GM21526 (cell line): ENCODE measurements around the gene CIROP.

Experiments
- ATAC-seq: cut with Tn5 transposase; IDR thresholded peaks from one replicate; pipeline ENCODE4 v1.9.1; 2021; ENCODE audit warnings: moderate library complexity; ENCODE audit not compliant: unreplicated experiment, low FRiP score

CIROP gene

DNA sequence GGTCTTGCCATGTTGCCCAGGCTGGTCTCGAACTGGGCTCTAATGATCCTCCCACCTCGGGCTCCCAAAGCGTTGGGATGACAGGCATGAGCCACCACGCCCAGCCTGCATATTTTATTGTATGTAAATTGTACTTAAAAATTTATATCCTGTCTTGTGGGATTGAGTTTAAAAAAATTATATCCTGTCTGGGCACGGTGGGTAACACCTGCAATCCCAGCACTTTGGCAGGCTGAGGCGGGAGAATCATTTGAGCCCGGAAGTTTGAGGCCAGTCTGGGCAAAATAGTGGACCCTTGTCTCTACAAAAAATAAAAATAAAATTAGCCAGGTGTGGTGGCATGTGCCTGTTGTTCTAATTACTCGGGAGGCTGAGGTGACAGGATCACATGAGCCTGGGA lies 28.2 kb upstream of the CIROP start:
- no peak for ATAC-seq

DNA sequence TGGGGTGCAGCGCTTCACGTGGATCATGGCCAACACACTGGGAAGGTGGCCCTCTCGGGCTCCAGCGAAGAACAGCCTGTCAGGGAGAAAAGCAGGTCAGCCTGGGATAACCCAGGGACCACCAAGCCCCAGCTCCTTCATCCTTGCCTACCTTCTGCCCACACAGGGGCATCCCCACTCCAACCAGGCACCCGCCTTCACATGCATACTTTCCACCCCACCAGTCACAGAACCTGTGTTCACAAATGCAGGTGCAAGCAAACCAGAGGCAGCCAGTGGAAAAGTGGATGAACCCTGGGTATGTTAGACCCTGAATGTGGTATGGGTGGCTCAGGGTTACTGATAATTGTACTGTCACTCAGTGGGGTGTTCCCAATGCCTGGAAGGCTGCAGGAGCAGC lies 26.7 kb upstream of the CIROP start:
- no peak for ATAC-seq

DNA sequence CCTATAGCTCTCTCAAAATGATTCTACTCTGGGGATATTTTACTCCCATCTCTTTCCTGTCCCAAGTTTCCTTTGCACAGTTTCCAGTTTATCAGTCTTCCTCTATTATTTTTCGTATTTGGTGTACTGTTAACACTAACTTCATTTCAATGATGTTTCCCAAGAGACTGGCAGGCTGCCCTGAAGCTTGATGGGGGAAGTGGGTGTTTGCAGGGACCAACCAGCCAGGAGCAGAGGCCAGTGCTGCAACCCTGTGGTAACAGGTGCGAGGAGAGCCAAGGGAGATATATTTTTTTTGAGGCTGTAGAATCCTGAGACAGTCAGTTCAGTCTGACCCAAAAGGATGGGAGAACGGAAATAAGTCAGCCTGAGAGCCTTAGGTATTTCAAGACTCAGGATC lies 26.1 kb upstream of the CIROP start:
- no peak for ATAC-seq

DNA sequence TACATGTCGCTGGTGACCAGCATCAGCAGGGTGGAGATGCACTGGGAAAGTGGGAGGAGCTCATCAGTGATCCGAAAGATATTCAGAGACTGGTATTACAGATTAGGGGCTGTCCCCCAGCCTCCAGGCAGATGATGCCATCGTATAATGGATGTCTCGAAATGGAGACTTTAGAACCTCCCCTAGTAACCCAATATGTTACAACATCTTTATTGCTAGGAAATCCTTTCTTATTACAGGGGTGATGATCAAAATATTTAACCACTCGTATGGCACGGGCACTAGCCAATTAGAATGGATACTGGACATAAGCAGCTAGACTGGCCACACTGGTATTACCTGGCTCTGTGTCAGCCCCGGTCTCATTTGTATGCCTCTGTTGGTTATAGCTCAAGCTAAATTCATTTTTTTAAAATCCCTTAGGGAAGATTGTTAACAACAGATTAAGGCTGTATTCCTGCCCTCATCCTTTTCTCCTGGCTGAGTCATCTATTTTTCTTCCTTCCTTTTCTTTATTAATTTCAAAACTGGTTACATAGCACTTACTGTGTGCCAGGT lies 25.0 kb upstream of the CIROP start:
- ATAC-seq = no peak

DNA sequence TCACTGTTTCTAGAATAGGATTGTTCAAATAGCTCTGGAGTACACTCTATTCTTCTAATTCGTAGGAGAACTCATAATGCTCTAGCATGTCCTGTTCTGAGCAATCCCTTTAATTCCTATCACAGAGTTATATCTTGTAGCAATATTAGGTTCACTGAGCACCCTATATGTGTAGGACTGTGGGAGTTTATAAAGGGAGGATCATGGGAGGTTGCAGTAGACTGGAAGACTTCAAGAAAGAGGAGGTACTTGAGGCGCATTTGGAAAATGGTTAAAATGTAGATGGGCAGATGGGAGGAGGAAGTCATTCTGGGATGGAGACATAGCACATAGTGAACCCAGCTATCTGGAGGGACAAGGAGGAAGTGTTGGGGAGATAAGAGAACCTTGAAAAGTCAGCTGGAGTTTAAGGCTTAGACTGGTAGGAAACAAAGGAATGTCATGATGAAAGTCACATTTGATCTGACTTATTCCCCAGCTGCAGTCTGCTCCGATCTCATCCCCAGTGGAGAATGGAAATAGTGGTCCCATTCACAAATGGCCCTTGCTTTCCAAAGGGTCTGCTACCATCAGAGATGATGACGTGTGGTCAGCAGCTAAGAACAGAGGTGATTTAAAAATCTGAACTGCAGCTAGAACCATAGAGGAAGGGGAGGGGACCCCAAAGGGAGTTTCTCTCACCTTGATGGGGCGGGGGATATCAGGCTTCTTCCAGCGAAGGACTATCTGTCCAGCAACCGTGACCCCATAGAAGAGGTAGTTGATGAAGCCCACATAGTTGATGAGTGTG lies 24.4 kb upstream of the CIROP start:
- ATAC-seq = no peak

DNA sequence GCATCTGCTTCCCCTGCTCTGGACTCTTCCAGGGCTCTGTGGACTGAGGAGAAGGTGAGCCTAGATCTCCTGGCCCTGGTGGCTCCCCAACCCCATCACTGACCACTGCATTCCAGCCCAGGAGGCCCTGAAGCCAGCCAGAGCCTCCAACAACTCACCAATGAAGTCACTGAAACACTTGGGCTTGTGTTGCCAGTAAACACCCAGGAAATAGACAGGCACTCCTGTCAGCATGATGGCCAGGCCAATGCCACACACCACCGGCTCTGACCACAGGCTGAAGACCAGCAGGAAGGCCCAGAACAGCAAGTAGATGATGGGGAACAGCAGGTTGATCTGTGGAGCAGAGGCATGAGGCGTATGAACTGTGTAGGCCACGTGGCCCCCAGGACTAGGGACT lies 23.1 kb upstream of the CIROP start:
- ATAC-seq = no peak

DNA sequence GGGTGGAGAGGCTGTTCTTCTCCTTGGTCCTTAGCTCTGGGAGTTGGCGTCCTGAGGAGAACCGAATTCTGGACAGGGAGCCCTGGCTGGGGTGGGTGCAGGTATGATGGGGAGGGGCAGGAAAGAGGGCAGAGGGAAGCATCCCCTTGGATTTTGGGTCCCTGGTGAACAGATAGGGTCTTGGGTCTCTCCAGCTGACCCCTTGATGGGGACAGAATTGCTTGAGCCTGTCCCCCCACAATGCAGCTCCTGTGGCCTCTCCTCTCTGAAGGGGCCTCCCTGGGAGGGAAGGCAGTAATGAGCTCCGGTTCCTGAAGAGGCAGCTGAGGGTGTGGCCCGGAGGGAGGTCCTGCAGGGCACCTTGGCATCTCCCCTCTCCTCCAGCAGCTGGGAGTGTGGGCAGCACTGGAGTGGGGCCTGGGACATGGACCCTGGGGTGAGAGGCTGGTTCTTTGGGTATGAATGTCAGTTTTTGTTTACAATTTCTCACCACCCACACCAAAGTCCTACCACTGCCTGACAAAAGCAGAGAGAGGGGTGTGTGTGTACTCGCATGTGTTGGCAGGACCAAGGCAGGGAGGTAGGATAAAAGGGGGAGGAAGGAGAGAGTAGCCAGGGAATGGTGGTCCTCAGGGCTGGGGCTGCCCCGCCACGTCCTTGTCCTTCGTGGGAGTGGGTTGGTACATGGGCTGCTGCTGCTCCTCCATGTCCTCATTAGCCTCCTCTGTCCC lies 21.9 kb upstream of the CIROP start:
- no peak for ATAC-seq

DNA sequence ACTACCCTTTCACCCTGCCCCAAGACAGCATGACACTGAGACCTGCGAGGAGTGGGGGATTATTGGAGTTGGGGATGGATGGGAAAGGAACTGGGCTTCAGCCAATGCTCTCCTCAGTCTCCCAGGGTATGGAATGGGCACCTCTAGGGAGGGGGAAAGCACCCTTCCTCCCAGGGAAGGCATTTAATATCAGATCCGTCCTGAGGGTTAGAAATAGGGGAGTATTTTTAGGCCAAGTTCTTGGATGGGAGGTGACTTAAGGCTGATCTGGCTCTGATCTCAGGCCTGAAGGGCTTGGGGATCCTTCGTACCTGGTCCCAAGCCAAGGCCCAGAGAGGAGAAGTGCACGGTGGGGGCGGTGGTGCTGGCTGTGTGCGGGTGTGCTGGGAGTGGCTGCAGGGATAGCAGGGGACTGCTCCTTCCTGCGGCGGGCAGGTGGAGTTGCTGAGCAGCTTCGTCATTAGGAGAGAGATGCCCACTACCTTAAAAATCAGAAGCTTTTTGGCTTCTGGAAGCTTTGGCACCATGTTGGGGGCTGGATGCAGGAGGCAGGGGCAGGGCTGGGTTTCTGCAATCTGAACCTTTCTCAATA lies 21.2 kb upstream of the CIROP start:
- no peak for ATAC-seq

DNA sequence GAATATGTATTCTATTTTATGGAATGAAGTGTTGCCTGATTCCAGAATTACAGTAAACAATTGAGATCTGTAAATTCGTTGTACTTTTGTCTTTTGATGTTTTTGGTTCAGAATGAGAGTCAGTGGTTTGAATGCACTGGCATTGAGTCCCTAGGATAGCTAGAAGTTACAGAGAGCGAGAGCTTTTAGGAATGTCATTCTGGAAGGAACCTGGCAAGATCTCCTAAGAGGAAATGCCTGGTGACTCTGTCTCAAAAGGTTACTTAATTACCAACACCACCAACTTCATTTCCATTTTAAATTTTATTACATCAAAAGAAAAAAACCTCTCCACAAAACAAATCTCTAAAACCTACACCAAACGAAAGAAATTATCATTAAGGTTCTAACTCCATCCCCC lies 20.2 kb upstream of the CIROP start:
- ATAC-seq = no peak

DNA sequence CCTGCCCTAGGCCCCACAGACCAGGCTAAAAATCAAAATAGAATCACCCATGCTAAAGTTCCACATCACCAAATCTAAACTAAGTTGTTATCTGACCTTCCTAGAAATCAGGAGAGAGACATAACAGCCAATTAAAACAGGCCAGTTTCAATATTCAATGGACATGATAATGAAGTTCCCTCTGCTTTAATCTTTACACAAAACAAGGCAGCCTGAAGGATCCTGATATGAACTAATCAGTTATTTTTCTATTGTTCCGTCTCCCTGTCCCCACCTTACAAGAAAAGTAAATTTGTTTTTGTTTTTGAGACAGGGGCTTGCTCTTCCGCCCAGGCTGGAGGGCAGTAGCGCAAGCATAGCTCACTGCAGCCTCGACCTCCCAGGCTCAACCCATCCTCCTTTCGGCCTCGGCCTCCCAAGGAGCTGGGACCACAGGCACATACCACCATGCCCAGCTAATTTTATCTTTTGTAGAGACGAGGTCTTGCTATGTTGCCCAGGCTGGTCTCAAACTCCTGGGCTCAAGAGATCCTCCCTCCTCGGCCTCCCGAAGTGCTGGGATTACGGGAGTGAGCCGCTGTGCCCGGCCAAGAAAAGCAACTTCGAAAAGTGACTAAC lies 19.7 kb upstream of the CIROP start:
- no peak for ATAC-seq

DNA sequence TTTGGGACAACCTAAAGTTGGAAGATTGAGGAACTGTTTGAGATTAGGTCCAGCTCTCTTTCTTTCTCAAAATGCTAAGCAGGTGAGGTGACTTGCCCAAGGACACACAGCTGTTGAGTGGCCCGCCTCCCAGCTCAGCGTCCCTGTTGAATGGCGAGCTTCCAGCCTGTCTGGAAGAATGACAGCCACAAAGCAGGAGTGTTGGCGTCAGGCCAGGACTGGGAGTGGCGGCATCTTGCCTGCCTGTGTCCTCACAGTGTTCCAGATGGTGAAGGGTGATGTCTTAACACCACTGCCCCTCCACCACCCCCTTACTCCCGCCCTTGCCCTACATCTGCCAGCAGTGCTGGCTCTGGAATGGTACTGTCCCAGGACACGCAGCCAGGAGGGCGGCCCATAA lies 18.6 kb upstream of the CIROP start:
- ATAC-seq = no peak

DNA sequence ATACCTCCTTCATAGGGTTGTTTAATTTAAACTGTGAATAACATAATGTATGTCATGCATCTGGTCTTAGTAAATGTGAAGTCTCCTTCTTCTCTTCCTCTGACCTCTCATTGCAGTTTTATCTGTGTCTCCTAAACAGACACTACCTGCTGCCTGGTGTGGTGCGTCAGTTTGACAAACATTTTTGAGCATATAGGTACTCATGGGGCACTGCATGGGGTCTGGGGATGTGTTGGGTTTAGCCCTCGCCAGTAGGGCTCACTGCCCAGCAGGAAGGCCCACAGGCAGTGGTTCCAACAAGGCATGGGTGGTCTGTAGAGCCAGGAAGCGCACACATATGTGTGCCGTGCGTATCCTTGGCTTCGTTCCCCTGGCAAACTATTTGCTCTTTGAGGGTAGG lies 17.3 kb upstream of the CIROP start:
- ATAC-seq = no peak

DNA sequence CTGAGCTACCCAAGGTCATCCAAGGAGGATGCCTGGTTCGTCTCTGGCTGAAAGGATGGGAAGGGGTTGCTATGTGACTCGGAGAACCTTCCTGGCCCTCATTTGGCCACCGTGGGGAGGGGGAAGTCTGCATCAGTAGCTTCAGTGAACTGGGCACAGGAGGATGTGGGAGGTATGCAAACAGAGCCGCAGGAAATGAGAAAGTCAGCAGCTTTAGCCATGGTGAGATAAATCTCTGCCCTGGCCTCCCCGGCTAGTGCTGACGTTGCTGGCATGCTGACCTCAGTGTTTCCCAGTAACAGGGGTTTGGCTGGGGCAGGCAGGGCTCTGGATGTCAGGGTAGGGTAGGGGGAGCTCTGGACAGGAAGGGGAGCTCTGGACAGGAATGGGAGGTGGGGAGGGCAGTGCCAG lies 16.6 kb upstream of the CIROP start:
- no peak for ATAC-seq

DNA sequence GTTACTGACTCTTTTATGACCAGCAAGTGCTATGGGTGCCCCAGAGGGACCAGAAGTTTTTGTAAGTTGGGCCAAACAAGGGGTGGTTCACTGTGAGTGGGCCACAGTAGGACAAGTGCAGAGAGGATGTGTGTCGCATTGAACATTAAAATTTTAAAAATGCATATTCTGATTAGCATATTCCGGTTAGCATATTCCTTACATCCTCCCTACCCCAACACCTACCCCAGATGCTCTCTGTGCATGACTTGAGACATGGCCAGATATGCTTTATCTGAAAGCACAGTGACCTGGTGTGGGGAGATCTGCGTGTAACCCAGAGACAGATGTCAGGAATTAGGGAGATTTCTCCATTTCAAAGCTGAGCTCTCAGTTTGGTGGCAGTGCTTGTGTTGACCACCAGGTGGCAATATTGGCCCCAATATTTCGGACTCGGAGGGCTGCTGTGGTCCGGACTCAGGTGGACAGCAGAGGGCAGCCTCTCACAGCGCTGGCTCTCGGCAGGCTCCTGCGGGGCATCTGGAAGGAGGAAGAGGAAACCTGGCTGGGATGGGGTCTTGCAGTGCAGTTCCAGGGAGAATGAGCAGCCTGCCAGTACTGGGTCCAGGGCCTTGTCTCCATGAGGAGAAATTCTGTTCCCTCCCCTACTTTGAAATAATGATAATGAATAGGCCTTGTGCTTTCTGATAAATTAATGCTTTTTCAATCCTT lies 15.9 kb upstream of the CIROP start:
- peak; percentile 72 for ATAC-seq

DNA sequence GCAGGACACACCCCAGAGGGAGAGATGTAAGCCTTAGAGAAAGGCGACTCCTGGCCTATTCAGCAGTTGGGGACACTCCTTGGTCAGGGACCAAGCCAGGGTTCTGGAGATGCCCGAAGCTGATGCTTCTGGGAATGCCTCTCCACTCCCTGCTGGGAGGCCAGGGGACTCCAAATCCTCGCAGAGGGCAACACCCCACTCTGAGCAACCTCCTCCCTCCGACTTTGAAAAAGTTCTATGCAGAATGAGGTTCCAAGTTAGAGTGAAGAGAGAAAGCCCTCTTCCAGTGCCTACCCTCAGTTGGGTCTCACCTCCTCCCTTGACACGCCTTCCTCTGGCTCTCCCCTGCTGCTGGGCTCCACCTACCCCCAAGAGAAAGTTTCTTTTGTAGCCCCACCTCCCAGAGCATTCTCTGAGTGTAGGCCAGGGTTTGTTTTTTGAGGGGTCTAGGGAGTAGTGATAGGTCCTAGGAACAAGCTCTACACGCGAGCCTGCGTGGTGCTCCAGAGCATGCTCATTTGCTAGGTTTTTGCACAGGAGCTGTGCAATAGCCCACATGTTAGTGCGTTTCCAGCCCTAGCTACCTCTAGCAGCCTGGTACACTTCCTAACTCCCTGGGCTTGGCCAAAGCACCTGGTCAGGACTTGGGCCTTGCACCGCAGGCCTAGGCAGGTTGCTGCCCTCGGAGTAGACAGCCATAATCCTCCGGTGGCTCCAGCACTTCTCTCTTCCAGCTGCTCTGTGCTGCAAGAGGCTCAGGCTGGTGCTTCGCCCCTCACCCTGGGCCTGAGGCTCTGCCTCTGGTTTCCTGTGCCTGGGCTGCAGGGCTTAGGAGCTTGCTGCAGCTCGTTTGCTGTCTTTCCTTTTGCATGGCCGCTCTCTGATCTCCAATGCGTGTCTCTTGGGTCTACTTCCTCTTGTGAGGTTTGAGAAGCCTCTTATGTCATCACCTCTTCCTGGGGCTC lies 14.9 kb upstream of the CIROP start:
- ATAC-seq = no peak

DNA sequence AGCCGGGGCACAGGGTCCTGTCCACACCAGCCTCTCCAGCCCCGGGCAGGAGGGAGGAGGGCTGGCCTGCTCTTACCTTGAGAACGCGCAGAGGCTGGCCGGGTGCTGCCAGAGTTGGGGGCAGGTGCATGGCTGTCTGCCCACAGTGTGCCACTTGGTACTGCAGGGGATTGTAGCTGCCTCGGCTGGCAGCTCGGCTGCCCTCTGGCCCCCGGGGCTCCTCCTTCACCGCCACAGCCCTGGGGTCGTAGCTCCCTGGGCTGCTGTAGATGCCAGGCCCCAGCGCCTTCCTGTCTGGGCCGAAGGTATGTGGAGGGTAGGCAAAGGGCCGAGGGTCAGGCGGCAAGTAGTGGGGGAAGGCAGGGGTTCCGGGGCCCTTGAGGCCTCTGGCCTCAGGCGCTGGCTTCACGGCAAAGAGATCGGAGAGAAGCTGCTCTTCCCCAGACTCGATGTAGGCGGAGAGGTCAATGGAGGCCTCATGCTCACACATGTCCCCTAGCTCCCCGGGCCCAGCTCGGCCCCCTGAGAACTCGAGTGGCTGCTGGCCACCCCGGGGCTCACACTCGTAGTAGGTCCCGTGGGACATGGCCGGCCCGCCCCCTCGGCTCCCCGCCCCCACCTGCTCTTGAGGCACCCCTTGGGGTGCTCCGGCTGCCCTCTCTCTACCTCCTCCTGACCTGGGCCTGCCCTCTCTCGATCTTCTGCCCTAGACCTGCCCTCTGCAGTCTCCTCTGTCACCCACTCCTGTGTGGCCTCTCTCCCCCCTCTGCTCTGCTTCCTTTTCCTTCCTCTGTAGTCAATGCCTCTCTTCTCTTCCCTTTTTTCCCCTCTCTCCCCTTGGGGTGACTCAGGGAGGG lies 13.9 kb upstream of the CIROP start, which contains the start of gene CEBPE:
TSS of gene CEBPE (minus strand) at position 750 of the 857 bp plus-strand sequence. CDS start at position 586, 164 bp downstream.
- no peak for ATAC-seq

DNA sequence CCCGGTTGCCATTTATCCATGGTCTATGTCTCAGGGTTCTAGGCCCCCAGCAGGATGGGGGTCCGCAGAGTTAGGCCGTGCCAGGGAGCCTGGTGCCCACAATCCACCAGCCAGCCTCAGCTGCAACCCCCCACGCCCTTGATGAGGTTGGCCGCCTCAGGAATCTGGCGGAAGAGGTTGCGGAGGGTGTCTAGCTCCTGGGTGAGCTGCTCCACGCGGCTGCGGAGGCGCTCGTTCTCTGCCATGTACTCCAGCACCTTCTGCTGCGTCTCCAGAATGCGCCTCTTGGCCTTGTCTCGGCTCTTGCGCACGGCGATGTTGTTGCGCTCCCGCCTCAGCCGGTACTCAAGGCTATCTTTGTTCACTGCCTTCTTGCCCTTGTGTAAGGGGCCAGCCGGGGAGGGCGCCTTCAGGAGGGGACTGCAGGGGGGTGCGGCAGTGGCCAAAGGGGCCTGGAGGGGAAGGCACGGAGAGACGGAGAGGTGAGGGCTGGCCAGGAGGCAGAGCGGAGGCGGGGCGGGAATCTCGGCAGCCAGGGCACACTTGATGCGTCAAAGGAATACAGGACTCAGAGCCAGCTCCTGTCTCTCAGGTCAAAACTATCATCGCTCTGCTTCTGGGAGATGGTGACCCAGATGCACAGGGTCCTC lies 12.7 kb upstream of the CIROP start:
- no peak for ATAC-seq

DNA sequence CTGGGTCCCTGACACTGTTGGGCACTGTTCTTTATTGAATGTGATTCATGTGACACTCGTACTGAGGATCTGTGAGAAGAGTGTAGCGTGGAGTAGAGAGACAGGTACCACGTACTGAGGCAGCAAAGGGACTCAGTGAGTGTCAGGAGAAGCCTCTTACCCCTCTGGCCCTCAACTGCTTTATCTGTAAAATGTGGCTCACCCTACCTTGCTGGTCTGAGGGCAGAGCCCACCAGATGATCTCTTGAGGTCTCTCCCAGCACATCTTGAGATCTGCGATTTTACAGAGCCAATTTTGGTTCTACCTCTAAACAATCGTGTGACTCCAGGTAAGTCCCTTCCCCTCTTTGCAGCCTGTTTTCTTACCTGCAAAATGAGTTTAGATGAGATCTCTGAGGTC lies 11.1 kb upstream of the CIROP start:
- no peak for ATAC-seq
